Nephron (organoid): ENCODE measurements around the gene ACADL.

Experiments
- H3K27ac Mint-ChIP-seq, 3 experiments: 2 replicates each; pipeline ENCODE4 v1.8.0; 2020; ENCODE audit warnings: mixed read lengths in 3 of 3, mild to moderate bottlenecking in 2 of 3, moderate library complexity in 1 of 3
- H3K27me3 Mint-ChIP-seq: 2 replicates; pipeline ENCODE4 v1.8.0; 2021; ENCODE audit warnings: low read depth, mild to moderate bottlenecking, moderate library complexity, mixed read lengths
- H3K36me3 Mint-ChIP-seq: 2 replicates; pipeline ENCODE4 v1.8.0; 2020; ENCODE audit warnings: low read depth, mixed read lengths
- H3K4me1 Mint-ChIP-seq: 2 replicates; pipeline ENCODE4 v1.8.0; 2020; ENCODE audit warnings: mixed read lengths
- H3K4me3 Mint-ChIP-seq, 3 experiments: 2 replicates each; pipeline ENCODE4 v1.8.0; 2020; ENCODE audit warnings: mild to moderate bottlenecking in 3 of 3, mixed read lengths in 3 of 3, moderate library complexity in 2 of 3
- H3K9me3 Mint-ChIP-seq: 2 replicates; pipeline ENCODE4 v1.8.0; 2020; ENCODE audit warnings: mixed read lengths
- CTCF ChIP-seq, 3 experiments: fragments of 200-600 bp; sonication (generic); IDR thresholded peaks; one replicate each; pipeline ENCODE4 v1.5.0; 2021; ENCODE audit warnings: antibody characterized with exemption in 3 of 3; ENCODE audit not compliant: unreplicated experiment in 3 of 3

ACADL gene

DNA sequence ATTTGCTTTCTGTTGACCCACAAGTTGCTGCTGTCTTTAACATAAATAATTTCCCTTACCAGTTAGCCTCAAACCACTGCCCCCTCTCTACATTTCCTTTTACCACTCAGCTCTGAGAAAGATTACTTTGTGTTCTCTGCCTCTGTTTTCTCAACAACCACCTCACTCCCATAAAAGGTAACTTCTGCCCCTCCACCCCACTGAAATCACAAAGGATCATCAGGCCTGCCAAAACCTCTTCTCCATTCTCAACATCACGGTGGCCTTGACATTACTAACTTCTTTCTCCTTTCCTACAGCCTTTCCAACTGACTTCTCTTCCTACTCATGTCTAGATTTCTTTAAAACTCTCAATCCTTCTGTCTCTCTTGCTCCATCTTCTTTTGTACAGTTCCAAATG is 10.1 kb downstream of the ACADL start:
- Mint-ChIP-seq H3K36me3 (no peaks in the 10 kb centered on the region), H3K27me3 (peaks cover 5% of the 10 kb centered on the region), H3K4me1 (no peaks in the 10 kb centered on the region), H3K9me3 (no peaks in the 10 kb centered on the region), H3K27ac (no peak overlapping the region), H3K4me3 (no peak overlapping the region)
- TF ChIP-seq CTCF (IDR thresholded peaks at IDR 0.05; ENCODE audit: unreplicated experiment in 3 of 3): no peak

GRCh38 chr2:210210185-210210584 is 15.1 kb downstream of the ACADL start:
- Mint-ChIP-seq H3K9me3 (no peaks in the 10 kb centered on the region), H3K27ac (no peak overlapping the region), H3K36me3 (no peaks in the 10 kb centered on the region), H3K4me3 (no peak overlapping the region), H3K4me1 (no peaks in the 10 kb centered on the region), H3K27me3 (peaks cover 4% of the 10 kb centered on the region)
- TF ChIP-seq CTCF (IDR thresholded peaks at IDR 0.05; ENCODE audit: unreplicated experiment in 3 of 3): no peak

DNA sequence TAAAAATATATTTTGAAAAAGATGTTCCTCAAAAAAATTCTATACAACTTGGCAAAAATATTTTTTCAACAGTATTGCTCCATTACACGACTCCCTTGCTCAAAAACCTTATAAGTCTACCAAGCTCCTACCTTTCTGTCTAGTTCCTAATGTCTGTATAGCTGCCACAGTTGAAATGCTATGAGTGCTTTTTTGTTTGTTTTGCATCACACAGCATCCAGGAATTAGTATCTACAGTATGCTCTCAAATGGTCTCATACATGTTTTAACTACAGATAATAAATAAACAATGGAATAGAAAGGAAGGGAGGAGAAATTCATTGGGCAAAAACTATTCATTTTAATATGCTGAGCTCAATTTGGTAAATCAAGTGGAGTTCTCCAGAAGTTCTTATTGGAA is 17.3 kb downstream of the ACADL start:
- Mint-ChIP-seq H3K27me3 (peaks cover 7% of the 10 kb centered on the region), H3K4me1 (no peaks in the 10 kb centered on the region)

DNA sequence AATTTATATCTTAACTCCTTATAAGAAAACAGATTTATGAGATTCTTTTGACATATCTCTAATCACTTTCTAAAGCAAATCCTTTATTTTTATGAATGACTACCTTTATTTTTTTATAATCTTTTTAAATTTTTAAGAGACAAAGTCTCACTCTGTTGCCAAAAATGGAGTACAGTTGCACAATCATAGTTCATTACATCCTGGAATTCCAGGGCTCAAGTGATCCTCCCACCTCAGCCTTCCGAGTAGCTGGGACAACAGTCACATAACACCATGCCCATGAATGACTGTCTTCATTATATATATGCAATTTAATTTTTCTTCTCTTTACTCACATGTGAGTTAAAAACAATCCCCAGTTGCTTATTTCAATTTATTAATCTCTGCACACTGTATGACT is 21.7 kb downstream of the ACADL start:
- Mint-ChIP-seq H3K36me3 (no peaks in the 10 kb centered on the region), H3K27ac (no peak overlapping the region), H3K4me1 (no peaks in the 10 kb centered on the region), H3K9me3 (no peaks in the 10 kb centered on the region), H3K4me3 (no peak overlapping the region), H3K27me3 (peaks cover 30% of the 10 kb centered on the region)
- no peak for TF ChIP-seq CTCF (IDR thresholded peaks at IDR 0.05; ENCODE audit: unreplicated experiment in 3 of 3)

More for the DNA sequence above, 17.3 kb downstream of the ACADL start:
- Mint-ChIP-seq H3K9me3 (no peaks in the 10 kb centered on the region), H3K36me3 (no peaks in the 10 kb centered on the region), H3K4me3 (no peak overlapping the region), H3K27ac (no peak overlapping the region)
- no peak for TF ChIP-seq CTCF (IDR thresholded peaks at IDR 0.05; ENCODE audit: unreplicated experiment in 3 of 3)

- Mint-ChIP-seq H3K27me3 (peaks cover 30% of the 10 kb centered on the region), H3K27ac (no peak overlapping the region), H3K4me3 (no peak overlapping the region), H3K36me3 (no peaks in the 10 kb centered on the region), H3K9me3 (no peaks in the 10 kb centered on the region), H3K4me1 (no peaks in the 10 kb centered on the region)
- TF ChIP-seq CTCF (IDR thresholded peaks at IDR 0.05; ENCODE audit: unreplicated experiment in 3 of 3): no peak
Observed at GRCh38 chr2:210203147-210203546, 22.1 kb downstream of the ACADL start.

- H3K27ac Mint-ChIP-seq: no peak overlapping the region
- no peaks in the 10 kb centered on the region for H3K36me3 Mint-ChIP-seq
- H3K4me1 Mint-ChIP-seq: peaks cover 10% of the 10 kb centered on the region
- no peaks in the 10 kb centered on the region for H3K9me3 Mint-ChIP-seq
- TF ChIP-seq CTCF (IDR thresholded peaks at IDR 0.05; ENCODE audit: unreplicated experiment in 3 of 3): no peak
- H3K27me3 Mint-ChIP-seq: peaks cover 34% of the 10 kb centered on the region
- H3K4me3 Mint-ChIP-seq: no peak overlapping the region
Observed at GRCh38 chr2:210199854-210200253, 25.4 kb downstream of the ACADL start.
